ENCODE data around the gene FES. TPM values are rescaled to one million over a fixed set of nuclear protein-coding genes. Genes with fewer than 3 reads are reported as not detected.
"Not testable (repeated sequence)": the region's sequence is repeated elsewhere in the genome, so short reads cannot be mapped to it uniquely, and the experiment has no call there.

FES gene
- polyA plus RNA-seq, 1 donor, result 12.6 TPM

GRCh38 chr15:90909449-90909848, 25.1 kb downstream of the FES start:
- DNase-seq (ENCODE audit: low read depth), result not testable (repeated sequence)

- no peak for DNase-seq (ENCODE audit: low read depth)
Observed at GRCh38 chr15:90909976-90910375, 25.7 kb downstream of the FES start.

- no peak for DNase-seq (ENCODE audit: low read depth)
Observed at GRCh38 chr15:90910441-90911301, 26.4 kb downstream of the FES start.

GRCh38 chr15:90911302-90911623, 27.0 kb downstream of the FES start:
- DNase-seq (ENCODE audit: low read depth), result no peak

GRCh38 chr15:90911906-90912769, 27.8 kb downstream of the FES start:
- DNase-seq (ENCODE audit: low read depth), result no peak

- DNase-seq (ENCODE audit: low read depth), result no peak
Observed at GRCh38 chr15:90912770-90913075, 28.4 kb downstream of the FES start.

GRCh38 chr15:90913398-90913944, 29.2 kb downstream of the FES start:
- no peak for DNase-seq (ENCODE audit: low read depth)

- DNase-seq (ENCODE audit: low read depth), result no peak
Observed at GRCh38 chr15:90914305-90915080, 30.2 kb downstream of the FES start.

- DNase-seq (ENCODE audit: low read depth), result no peak
Observed at GRCh38 chr15:90915216-90915807, 31.0 kb downstream of the FES start.

- DNase-seq (ENCODE audit: low read depth), result no peak
Observed at GRCh38 chr15:90915808-90916440, 31.6 kb downstream of the FES start.

- no peak for DNase-seq (ENCODE audit: low read depth)
Observed at GRCh38 chr15:90916461-90916860, 32.2 kb downstream of the FES start.

GRCh38 chr15:90917569-90917968, 33.3 kb downstream of the FES start:
- no peak for DNase-seq (ENCODE audit: low read depth)

- no peak for DNase-seq (ENCODE audit: low read depth)
Observed at GRCh38 chr15:90918034-90918788, 33.9 kb downstream of the FES start.

GRCh38 chr15:90918835-90919234, 34.5 kb downstream of the FES start:
- no peak for DNase-seq (ENCODE audit: low read depth)

- DNase-seq (ENCODE audit: low read depth), result no peak
Observed at GRCh38 chr15:90921887-90922286, 37.6 kb downstream of the FES start.

- DNase-seq (ENCODE audit: low read depth), result not testable (repeated sequence)
Observed at GRCh38 chr15:90922712-90923322, 38.5 kb downstream of the FES start.

- DNase-seq (ENCODE audit: low read depth), result no peak
Observed at GRCh38 chr15:90924375-90924774, 40.1 kb downstream of the FES start.

- not testable (repeated sequence) for DNase-seq (ENCODE audit: low read depth)
Observed at GRCh38 chr15:90926766-90927165, 42.5 kb downstream of the FES start.

- not testable (repeated sequence) for DNase-seq (ENCODE audit: low read depth)
Observed at GRCh38 chr15:90928106-90928505, 43.8 kb downstream of the FES start.
